GM23338 (cell line): ENCODE results near the gene CYP1A2. TPM values are rescaled to one million over a fixed set of nuclear protein-coding genes. Genes with fewer than 3 reads are reported as not detected.
A peak's percentile ranks its signal among the peaks of the same experiment; 100 is the strongest.

ENCODE experiments used
- ATAC-seq: fragments of 200-7000 bp; cut with Tn5 transposase; 3 replicates; pipeline ENCODE4 v1.9.1; 2020
- DNase-seq: peaks from one replicate; pipeline ENCODE4 v3.0.0-alpha.2; 2015; ENCODE audit warnings: low spot score
- H2AFZ ChIP-seq: fragments of 200-600 bp; sonication (generic); 2 replicates; pipeline ENCODE4 v1.8.0; 2016; ENCODE audit warnings: antibody characterized with exemption, mild to moderate bottlenecking, moderate library complexity
- H3F3A ChIP-seq: fragments of 200-600 bp; sonication (generic); replicated peaks from 2 replicates; pipeline ENCODE4 v1.8.0; 2017; ENCODE audit warnings: antibody characterized with exemption, mixed run types, low read depth
- H3K27ac ChIP-seq: fragments of 200-600 bp; sonication (generic); 2 replicates; pipeline ENCODE4 v1.6.1; 2016; ENCODE audit warnings: low read depth
- H3K27me3 ChIP-seq: fragments of 200-600 bp; sonication (generic); 2 replicates; pipeline ENCODE4 v1.8.0; 2016; ENCODE audit warnings: mild to moderate bottlenecking, mixed run types, moderate library complexity; ENCODE audit not compliant: insufficient read depth
- H3K36me3 ChIP-seq: fragments of 200-600 bp; sonication (generic); 2 replicates; pipeline ENCODE4 v1.8.0; 2016; ENCODE audit warnings: mild to moderate bottlenecking; ENCODE audit not compliant: insufficient read depth
- H3K4me1 ChIP-seq: fragments of 200-600 bp; sonication (generic); 2 replicates; pipeline ENCODE4 v1.8.0; 2016; ENCODE audit warnings: mild to moderate bottlenecking, moderate library complexity; ENCODE audit not compliant: insufficient read depth
- H3K4me2 ChIP-seq: fragments of 200-600 bp; sonication (generic); 2 replicates; pipeline ENCODE4 v1.7.1; 2017; ENCODE audit warnings: mixed run types
- H3K4me3 ChIP-seq: fragments of 200-600 bp; sonication (generic); 2 replicates; pipeline ENCODE4 v1.6.1; 2016; ENCODE audit warnings: mixed run types
- H3K79me2 ChIP-seq: fragments of 200-600 bp; sonication (generic); replicated peaks from 2 replicates; pipeline ENCODE4 v1.8.0; 2017; ENCODE audit warnings: mild to moderate bottlenecking; ENCODE audit not compliant: insufficient read depth
- H3K9me2 ChIP-seq: fragments of 200-600 bp; sonication (generic); 2 replicates; pipeline ENCODE4 v1.8.0; 2017; ENCODE audit not compliant: insufficient read depth
- H4K20me1 ChIP-seq: fragments of 200-600 bp; sonication (generic); replicated peaks from 2 replicates; pipeline ENCODE4 v1.8.0; 2017; ENCODE audit warnings: mild to moderate bottlenecking; ENCODE audit not compliant: insufficient read depth
- H3K27ac Mint-ChIP-seq: 2 replicates; pipeline ENCODE4 v1.8.0; 2020; ENCODE audit warnings: inconsistent platforms, mild to moderate bottlenecking, moderate library complexity, mixed read lengths
- H3K27me3 Mint-ChIP-seq: 3 replicates; pipeline ENCODE4 v1.8.0; 2022; ENCODE audit warnings: low read depth, mild to moderate bottlenecking, moderate library complexity, mixed read lengths, inconsistent platforms; ENCODE audit not compliant: insufficient read depth, poor library complexity
- H3K36me3 Mint-ChIP-seq: 3 replicates; pipeline ENCODE4 v1.8.0; 2021; ENCODE audit warnings: low read depth, mild to moderate bottlenecking, inconsistent platforms, moderate library complexity, mixed read lengths
- H3K4me1 Mint-ChIP-seq: 3 replicates; pipeline ENCODE4 v1.8.0; 2020; ENCODE audit warnings: mild to moderate bottlenecking, inconsistent platforms, mixed read lengths
- H3K4me3 Mint-ChIP-seq: 3 replicates; pipeline ENCODE4 v1.8.0; 2021; ENCODE audit warnings: moderate library complexity, mild to moderate bottlenecking, inconsistent platforms, mixed read lengths
- H3K9me3 Mint-ChIP-seq: 3 replicates; pipeline ENCODE4 v1.8.0; 2020; ENCODE audit warnings: moderate library complexity, mild to moderate bottlenecking, inconsistent platforms, mixed read lengths
- ETS1 ChIP-seq: IDR thresholded peaks from 2 replicates; pipeline ENCODE4 v1.6.1; 2016; ENCODE audit warnings: antibody characterized with exemption
- EZH2 ChIP-seq: fragments of 200-600 bp; sonication (generic); IDR thresholded peaks from one replicate; pipeline ENCODE4 v1.8.0; 2017; ENCODE audit warnings: antibody characterized with exemption, mild to moderate bottlenecking, low read depth; ENCODE audit not compliant: unreplicated experiment
- EZH2phosphoT487 ChIP-seq: fragments of 200-600 bp; sonication (generic); IDR thresholded peaks from one replicate; pipeline ENCODE4 v1.8.1; 2018; ENCODE audit warnings: antibody characterized with exemption; ENCODE audit not compliant: unreplicated experiment
- ZNF331 ChIP-seq: fragments of 250-450 bp; sonication (Bioruptor Pico); IDR thresholded peaks from 2 replicates; pipeline ENCODE4 v1.5.0; 2020; ENCODE audit warnings: low read depth, mild to moderate bottlenecking, moderate library complexity
- ZNF462 ChIP-seq: fragments of 250-450 bp; sonication (Bioruptor Pico); IDR thresholded peaks from 2 replicates; pipeline ENCODE4 v1.5.0; 2020; ENCODE audit warnings: mild to moderate bottlenecking, moderate library complexity
- polyA plus RNA-seq: library from polyadenylated mRNA; unstranded; fragments of >200 nt; fragmentation: Nextera tagmentation; extraction: Ambion mirVana; gene quantifications from 2 replicates; pipeline ENCODE4 v1.2.1, GENCODE V29; 2016
- total RNA-seq: library from RNA; depleted of rRNA; stranded (reverse); fragments of >200 nt; shearing (Covaris generic); gene quantifications from 2 replicates; pipeline ENCODE4 v1.2.3, GENCODE V29; 2014

Gene CYP1A2
- total and polyA plus RNA-seq, 2 experiments from 2014 or later: not detected

GRCh38 chr15:74773731-74774252 is 25.1 kb downstream of the CYP1A2 start:
- Histone ChIP-seq H3K36me3 (no peaks in the 10 kb centered on the region), H3K9me2 (no peaks in the 10 kb centered on the region), H4K20me1 (no peaks in the 10 kb centered on the region), H3K27me3 (no peaks in the 10 kb centered on the region), H3K4me3 (no peak overlapping the region), H3K79me2 (no peaks in the 10 kb centered on the region), H3K27ac (no peak overlapping the region), H3K4me2 (0 out of 2 replicates have a peak overlapping the region, but pooled peaks have one; percentile 36), H2AFZ (no peak overlapping the region), H3F3A (0 out of 2 replicates have a peak, but pooled peaks cover 3% of the 10 kb centered on the region), H3K4me1 (peaks cover 14% of the 10 kb centered on the region; the same call in 1 of the 2 replicates)
- H3K36me3 Mint-ChIP-seq: no peaks in the 10 kb centered on the region
- H3K4me3 Mint-ChIP-seq: no peak overlapping the region
- ATAC-seq: peak; percentile 14
- no peak overlapping the region for H3K27ac Mint-ChIP-seq
- H3K9me3 Mint-ChIP-seq: no peaks in the 10 kb centered on the region
- peak; percentile 56 for DNase-seq
- H3K4me1 Mint-ChIP-seq: peaks cover 40% of the 10 kb centered on the region
- peaks cover 25% of the 10 kb centered on the region for H3K27me3 Mint-ChIP-seq
- TF ChIP-seq ZNF462 (CRISPR knock-in tag) (no peak), EZH2phosphoT487 (no peak), EZH2 (no peak), ETS1 (no peak), ZNF331 (CRISPR knock-in tag) (no peak)
